Neural crest cell (in vitro differentiated cells): ENCODE results near the gene GMCL1. TPM values are rescaled to one million over a fixed set of nuclear protein-coding genes. Genes with fewer than 3 reads are reported as not detected.

ENCODE experiments used
- DNase-seq: peaks from one replicate; pipeline ENCODE4 v3.0.0; 2021; ENCODE audit warnings: low read depth, mixed read lengths, low spot score
- H3K27ac Mint-ChIP-seq: one replicate; pipeline ENCODE4 v1.8.0; 2021; ENCODE audit warnings: mild to moderate bottlenecking, mixed read lengths; ENCODE audit not compliant: unreplicated experiment
- H3K27me3 Mint-ChIP-seq: 2 replicates; pipeline ENCODE4 v1.8.0; 2021; ENCODE audit warnings: low read depth, mild to moderate bottlenecking, mixed read lengths
- H3K36me3 Mint-ChIP-seq: 2 replicates; pipeline ENCODE4 v1.8.0; 2021; ENCODE audit warnings: low read depth, mild to moderate bottlenecking, mixed read lengths
- H3K4me1 Mint-ChIP-seq: 2 replicates; pipeline ENCODE4 v1.8.0; 2021; ENCODE audit warnings: mixed read lengths
- H3K4me3 Mint-ChIP-seq: one replicate; pipeline ENCODE4 v1.8.0; 2021; ENCODE audit warnings: mild to moderate bottlenecking, mixed read lengths
- H3K9me3 Mint-ChIP-seq: 2 replicates; pipeline ENCODE4 v1.8.0; 2021; ENCODE audit warnings: mixed read lengths
- total RNA-seq: library from RNA; stranded (reverse); gene quantifications from 2 replicates; pipeline ENCODE4 v1.2.1, GENCODE V29; 2021
- TF ChIP-seq, protein P1 (sequence below): fragments of 200-600 bp; sonication (generic); conservative IDR thresholded peaks from 2 replicates; pipeline ENCODE4 v1.5.0; 2021; ENCODE audit warnings: antibody characterized with exemption, mild to moderate bottlenecking

The GMCL1 gene
- total RNA-seq, 1 donor from 2014 or later, result 21.6 TPM

DNA sequence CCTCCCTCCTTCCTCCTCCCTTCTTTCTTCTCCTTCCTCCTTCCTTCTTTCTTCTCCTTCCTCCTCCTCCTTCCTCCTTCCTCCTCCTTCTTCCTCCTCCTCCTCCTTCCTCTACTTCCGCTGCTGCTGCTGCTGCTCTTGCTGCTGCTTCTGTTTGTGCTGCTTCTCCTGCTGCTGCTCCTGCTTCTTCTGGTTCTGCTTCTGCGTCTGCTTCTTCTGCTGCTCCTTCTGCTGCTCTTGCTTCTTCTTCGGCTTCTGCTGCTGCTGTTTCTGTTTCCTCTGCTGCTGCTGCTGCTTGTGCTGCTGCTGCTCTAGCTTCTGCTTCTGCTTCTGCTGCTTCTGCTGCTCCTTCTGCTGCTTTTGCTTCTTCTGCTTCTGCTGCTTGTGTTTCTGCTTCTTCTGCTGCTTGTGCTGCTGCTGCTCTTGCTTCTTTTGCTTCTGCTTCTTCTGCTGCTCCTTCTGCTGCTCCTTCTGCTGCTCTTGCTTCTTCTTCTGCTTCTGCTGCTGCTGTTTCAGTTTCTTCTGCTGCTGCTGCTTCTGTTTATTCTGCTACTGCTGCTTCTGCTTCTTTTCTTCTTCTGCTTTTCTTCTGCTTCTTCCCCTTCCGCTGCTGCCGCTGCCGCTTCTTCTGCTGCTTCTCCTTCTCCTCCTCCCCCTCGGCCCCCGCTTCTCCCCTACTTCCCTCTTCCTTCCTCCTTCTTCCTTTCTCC, 72.9 kb downstream of the GMCL1 start:
- Mint-ChIP-seq H3K27ac (no peak overlapping the region), H3K36me3 (no peaks in the 10 kb centered on the region), H3K9me3 (no peaks in the 10 kb centered on the region), H3K4me1 (peaks cover 5% of the 10 kb centered on the region), H3K27me3 (no peaks in the 10 kb centered on the region), H3K4me3 (no peak overlapping the region)
- TF ChIP-seq, protein P1, sequence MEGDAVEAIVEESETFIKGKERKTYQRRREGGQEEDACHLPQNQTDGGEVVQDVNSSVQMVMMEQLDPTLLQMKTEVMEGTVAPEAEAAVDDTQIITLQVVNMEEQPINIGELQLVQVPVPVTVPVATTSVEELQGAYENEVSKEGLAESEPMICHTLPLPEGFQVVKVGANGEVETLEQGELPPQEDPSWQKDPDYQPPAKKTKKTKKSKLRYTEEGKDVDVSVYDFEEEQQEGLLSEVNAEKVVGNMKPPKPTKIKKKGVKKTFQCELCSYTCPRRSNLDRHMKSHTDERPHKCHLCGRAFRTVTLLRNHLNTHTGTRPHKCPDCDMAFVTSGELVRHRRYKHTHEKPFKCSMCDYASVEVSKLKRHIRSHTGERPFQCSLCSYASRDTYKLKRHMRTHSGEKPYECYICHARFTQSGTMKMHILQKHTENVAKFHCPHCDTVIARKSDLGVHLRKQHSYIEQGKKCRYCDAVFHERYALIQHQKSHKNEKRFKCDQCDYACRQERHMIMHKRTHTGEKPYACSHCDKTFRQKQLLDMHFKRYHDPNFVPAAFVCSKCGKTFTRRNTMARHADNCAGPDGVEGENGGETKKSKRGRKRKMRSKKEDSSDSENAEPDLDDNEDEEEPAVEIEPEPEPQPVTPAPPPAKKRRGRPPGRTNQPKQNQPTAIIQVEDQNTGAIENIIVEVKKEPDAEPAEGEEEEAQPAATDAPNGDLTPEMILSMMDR, result no peak
- DNase-seq, result no peak

DNA sequence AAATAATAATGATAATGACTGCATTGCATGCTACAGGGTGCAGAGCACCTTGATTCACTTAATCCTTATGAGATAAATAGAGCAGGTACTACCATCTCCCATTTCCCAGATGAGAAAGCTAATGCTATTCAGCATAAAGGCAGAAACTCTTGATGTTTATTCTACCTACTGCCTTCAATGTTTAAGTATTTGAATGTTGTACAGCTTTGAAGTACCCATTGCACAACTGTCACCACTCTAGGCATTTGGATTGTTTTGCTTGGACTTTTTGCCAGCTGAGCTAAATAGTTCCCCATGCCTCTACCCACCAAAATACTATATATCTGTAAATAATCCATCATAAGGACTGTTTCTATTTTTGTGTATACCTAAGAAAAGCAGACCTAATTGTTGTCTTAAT, 77.8 kb downstream of the GMCL1 start:
- no peak overlapping the region for H3K27ac Mint-ChIP-seq
- TF ChIP-seq, protein P1, result no peak
- DNase-seq, result no peak
- no peak overlapping the region for H3K4me3 Mint-ChIP-seq
- no peaks in the 10 kb centered on the region for H3K36me3 Mint-ChIP-seq
- H3K27me3 Mint-ChIP-seq, result no peaks in the 10 kb centered on the region
- peaks cover 2% of the 10 kb centered on the region for H3K4me1 Mint-ChIP-seq
- no peaks in the 10 kb centered on the region for H3K9me3 Mint-ChIP-seq

DNA sequence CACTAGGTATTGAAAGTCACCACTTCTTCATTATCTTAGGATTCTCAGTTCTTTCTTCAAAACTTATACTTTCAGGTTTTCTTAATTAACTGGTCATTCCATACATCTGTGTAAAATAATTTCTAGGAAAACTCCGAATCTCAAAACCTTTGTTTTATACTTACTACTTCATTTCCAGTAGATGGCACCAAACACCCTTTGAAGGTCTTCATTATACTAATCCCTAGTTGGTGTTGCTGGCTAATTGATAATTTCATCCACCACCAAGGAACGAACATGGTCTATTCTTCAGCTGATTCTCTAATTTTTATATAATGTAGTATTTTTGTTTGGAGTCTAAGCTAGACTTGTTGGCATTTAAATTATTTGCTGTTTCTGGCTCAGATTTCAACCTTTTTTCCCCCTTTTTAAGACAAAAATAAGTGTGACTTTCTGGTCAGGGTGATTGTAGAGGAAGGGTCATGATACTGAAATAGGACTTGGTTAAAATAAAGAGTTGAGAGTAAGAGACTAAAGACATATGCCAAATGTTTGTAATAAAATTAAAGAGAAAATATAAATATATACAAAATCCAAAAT, 82.6 kb downstream of the GMCL1 start:
- H3K36me3 Mint-ChIP-seq, result no peaks in the 10 kb centered on the region
- peaks cover 16% of the 10 kb centered on the region for H3K4me1 Mint-ChIP-seq
- H3K4me3 Mint-ChIP-seq, result peak overlapping the region; percentile 86
- H3K27me3 Mint-ChIP-seq, result peaks cover 4% of the 10 kb centered on the region
- no peak for DNase-seq
- TF ChIP-seq, protein P1, result peak; percentile 82
- no peaks in the 10 kb centered on the region for H3K9me3 Mint-ChIP-seq
- no peak overlapping the region for H3K27ac Mint-ChIP-seq

DNA sequence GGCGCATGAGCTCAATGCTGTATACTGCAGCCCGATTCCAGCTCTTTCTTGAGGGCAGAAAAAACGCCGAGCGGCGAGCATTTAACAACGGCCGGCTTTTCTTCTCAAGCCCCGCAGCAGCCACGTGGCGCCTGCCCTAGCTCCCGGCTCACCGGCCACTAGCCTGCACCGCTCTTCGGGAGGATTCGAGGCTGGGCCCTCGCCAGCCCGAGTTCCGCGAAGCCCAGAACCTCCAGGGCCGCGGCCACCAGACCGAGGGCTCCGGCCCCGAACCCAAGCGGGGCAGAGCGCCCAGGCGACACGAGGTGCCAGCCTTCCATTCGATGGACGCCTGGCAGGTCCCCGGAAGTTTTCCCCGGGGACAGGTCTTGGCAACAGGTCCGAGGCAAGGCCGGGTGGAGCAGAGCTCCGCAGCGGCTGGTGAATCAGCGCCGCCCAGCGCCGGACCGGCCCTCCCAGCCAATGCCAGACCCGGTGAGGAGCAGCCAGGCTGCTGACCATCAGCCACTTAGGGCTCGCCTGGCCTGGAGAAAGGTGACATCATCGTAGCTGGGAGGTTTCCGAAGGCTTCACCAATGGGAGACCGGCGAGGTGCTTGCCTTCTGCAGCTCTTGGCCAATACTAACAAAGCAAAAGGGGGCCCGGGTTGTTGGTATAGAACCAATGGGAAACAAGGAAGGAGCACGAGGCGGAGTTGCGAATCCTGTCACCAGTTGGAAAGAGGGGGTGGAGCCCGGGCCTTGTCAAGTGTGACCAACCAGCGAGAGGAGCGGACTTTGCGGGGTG, 84.9 kb downstream of the GMCL1 start:
- peaks cover 16% of the 10 kb centered on the region for H3K4me1 Mint-ChIP-seq
- no peaks in the 10 kb centered on the region for H3K36me3 Mint-ChIP-seq
- H3K27me3 Mint-ChIP-seq, result peaks cover 4% of the 10 kb centered on the region
- TF ChIP-seq, protein P1, result peak; percentile 29
- DNase-seq, result peak; percentile 99
- H3K27ac Mint-ChIP-seq, result peak overlapping the region; percentile 98
- no peaks in the 10 kb centered on the region for H3K9me3 Mint-ChIP-seq
- peak overlapping the region; percentile 96 for H3K4me3 Mint-ChIP-seq

DNA sequence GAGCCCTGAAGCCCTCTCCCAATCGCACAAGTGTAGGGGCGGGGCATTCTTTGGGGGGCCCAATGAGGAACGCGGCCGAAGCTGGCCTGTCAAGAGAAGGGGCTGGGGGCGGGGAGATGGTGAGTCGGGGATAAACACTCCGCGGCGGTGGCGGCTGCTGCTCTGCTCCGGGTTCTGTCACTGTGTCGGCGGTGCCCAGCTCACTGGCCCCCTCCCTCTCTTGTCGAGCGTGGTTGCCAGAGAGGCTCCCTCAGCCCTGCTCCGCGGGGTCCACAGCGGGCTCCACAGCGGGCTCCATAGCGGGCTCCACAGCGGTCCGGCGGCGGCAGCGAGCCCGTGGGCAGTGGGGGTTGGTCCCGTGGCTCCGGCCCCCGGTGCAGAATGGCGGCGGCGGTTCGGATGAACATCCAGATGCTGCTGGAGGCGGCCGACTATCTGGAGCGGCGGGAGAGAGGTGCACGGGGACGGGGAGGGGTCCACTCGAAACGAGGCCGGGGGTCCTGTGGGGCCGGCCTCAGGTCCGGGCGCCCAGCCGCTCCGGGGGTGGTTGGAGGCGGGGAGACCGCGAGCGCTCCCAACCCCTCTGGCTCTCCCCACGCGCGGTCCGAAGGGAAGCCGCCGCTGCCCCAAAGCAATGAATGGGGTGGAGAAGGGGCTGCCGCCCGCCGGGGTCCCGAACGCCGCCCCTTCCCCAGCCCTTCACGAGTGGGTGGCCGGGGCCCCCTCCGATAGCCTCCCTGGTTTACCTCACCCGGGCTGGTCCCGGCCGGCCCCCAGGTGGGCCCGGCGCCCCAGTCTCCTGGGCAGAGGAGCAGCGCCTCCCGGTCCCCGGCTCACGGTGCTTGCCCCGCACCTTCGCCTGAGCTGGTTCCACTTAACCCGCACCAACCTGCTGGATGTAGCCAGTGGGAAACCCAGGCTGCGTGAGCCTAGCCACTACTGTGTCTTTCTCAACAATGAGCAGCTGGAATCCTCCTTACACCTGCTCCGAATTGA, 85.8 kb downstream of the GMCL1 start, which contains the start of gene MXD1:
Gene MXD1, plus strand, starts transcription at position 160 of the 996 bp plus-strand sequence. Its CDS starts 222 bp downstream, at position 382.
- TF ChIP-seq, protein P1, result no peak
- Mint-ChIP-seq H3K36me3 (no peaks in the 10 kb centered on the region), H3K4me3 (peak within 1 kb of the TSS; percentile 96), H3K4me1 (peaks cover 16% of the 10 kb centered on the region), H3K9me3 (no peaks in the 10 kb centered on the region), H3K27me3 (peaks cover 4% of the 10 kb centered on the region), H3K27ac (peak within 1 kb of the TSS; percentile 98)
- no peak for DNase-seq
